MM.1S (cell line): Measurements from ENCODE around the gene MTA3.

ENCODE experiments used
- EZH2 ChIP-seq: fragments of 300-600 bp; sonication (generic); optimal IDR thresholded peaks from 2 replicates; pipeline ENCODE3; 2017; ENCODE audit warnings: low read depth, mild to moderate bottlenecking, antibody characterized with exemption, low read length, mixed read lengths
- EZH2phosphoT487 ChIP-seq: fragments of 300-600 bp; sonication (generic); IDR thresholded peaks from 2 replicates; pipeline ENCODE4 v1.6.1; 2018; ENCODE audit warnings: antibody characterized with exemption, low read length
- TF ChIP-seq, protein P1 (sequence below): fragments of 300-600 bp; sonication (generic); IDR thresholded peaks from 2 replicates; pipeline ENCODE4 v1.5.1; 2016; ENCODE audit warnings: antibody characterized with exemption, low read length, mixed read lengths

DNA sequence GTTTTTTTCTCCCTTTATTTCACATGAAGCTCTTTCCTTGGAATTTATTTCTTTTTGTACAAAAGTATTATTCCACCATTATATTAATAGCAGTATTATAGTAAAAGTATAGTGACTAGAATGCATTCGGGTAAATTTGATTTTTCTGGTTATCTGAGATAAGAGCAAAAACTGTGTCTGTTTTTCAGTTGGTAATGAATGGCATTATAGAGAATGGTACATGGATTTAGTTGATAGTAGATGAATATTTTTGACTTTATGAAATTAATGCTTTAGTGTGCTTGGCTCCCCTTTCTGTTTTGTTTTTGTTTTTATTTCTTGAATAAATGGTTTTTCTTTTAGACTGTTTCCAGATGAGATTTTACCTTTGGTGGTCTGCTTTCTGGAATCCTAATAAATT is 71.8 kb downstream of the MTA3 start:
- TF ChIP-seq, protein P1, sequence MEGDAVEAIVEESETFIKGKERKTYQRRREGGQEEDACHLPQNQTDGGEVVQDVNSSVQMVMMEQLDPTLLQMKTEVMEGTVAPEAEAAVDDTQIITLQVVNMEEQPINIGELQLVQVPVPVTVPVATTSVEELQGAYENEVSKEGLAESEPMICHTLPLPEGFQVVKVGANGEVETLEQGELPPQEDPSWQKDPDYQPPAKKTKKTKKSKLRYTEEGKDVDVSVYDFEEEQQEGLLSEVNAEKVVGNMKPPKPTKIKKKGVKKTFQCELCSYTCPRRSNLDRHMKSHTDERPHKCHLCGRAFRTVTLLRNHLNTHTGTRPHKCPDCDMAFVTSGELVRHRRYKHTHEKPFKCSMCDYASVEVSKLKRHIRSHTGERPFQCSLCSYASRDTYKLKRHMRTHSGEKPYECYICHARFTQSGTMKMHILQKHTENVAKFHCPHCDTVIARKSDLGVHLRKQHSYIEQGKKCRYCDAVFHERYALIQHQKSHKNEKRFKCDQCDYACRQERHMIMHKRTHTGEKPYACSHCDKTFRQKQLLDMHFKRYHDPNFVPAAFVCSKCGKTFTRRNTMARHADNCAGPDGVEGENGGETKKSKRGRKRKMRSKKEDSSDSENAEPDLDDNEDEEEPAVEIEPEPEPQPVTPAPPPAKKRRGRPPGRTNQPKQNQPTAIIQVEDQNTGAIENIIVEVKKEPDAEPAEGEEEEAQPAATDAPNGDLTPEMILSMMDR = no peak
- TF ChIP-seq EZH2 (no peak), EZH2phosphoT487 (no peak)
